ENCODE measurements around the gene PPM1H.

Gene PPM1H

GRCh38 chr12:62846491-62846890, 88.5 kb downstream of the PPM1H start:
- DNase-seq (ENCODE audit: extremely low read depth, insufficient read length): no peak
- Histone ChIP-seq H3K27me3 (replicated peaks; ENCODE audit: control insufficient read depth, insufficient read depth, low read length) (no peaks in the 10 kb centered on the region), H3K36me3 (ENCODE audit: control insufficient read depth, insufficient read depth, low read length) (no peaks in the 10 kb centered on the region), H3K4me3 (replicated peaks; ENCODE audit: low read depth, low read length) (no peak overlapping the region)
- no peak for TF ChIP-seq CTCF (IDR thresholded peaks at IDR 0.05; ENCODE audit: insufficient read depth, low read length, poor library complexity, severe bottlenecking)

GRCh38 chr12:62844915-62845314, 90.0 kb downstream of the PPM1H start:
- no peaks in the 10 kb centered on the region for H3K27me3 ChIP-seq (replicated peaks; ENCODE audit: control insufficient read depth, insufficient read depth, low read length)
- no peak for TF ChIP-seq CTCF (IDR thresholded peaks at IDR 0.05; ENCODE audit: insufficient read depth, low read length, poor library complexity, severe bottlenecking)
- no peak for DNase-seq (ENCODE audit: extremely low read depth, insufficient read length)
- H3K36me3 ChIP-seq (ENCODE audit: control insufficient read depth, insufficient read depth, low read length): no peaks in the 10 kb centered on the region
- no peak overlapping the region for H3K4me3 ChIP-seq (replicated peaks; ENCODE audit: low read depth, low read length)

- Histone ChIP-seq H3K4me3 (replicated peaks; ENCODE audit: low read depth, low read length) (no peak overlapping the region), H3K36me3 (ENCODE audit: control insufficient read depth, insufficient read depth, low read length) (no peaks in the 10 kb centered on the region), H3K27me3 (replicated peaks; ENCODE audit: control insufficient read depth, insufficient read depth, low read length) (no peaks in the 10 kb centered on the region)
- no peak for TF ChIP-seq CTCF (IDR thresholded peaks at IDR 0.05; ENCODE audit: insufficient read depth, low read length, poor library complexity, severe bottlenecking)
- DNase-seq (ENCODE audit: extremely low read depth, insufficient read length): no peak
These were observed 91.2 kb downstream of the PPM1H start for GRCh38 chr12:62843716-62844115.

- DNase-seq (ENCODE audit: extremely low read depth, insufficient read length): no peak
- Histone ChIP-seq H3K27me3 (replicated peaks; ENCODE audit: control insufficient read depth, insufficient read depth, low read length) (no peaks in the 10 kb centered on the region), H3K4me3 (replicated peaks; ENCODE audit: low read depth, low read length) (no peak overlapping the region), H3K36me3 (ENCODE audit: control insufficient read depth, insufficient read depth, low read length) (no peaks in the 10 kb centered on the region)
- no peak for TF ChIP-seq CTCF (IDR thresholded peaks at IDR 0.05; ENCODE audit: insufficient read depth, low read length, poor library complexity, severe bottlenecking)
These were observed 93.1 kb downstream of the PPM1H start for GRCh38 chr12:62841846-62842245.

- Histone ChIP-seq H3K36me3 (ENCODE audit: control insufficient read depth, insufficient read depth, low read length) (no peaks in the 10 kb centered on the region), H3K27me3 (replicated peaks; ENCODE audit: control insufficient read depth, insufficient read depth, low read length) (no peaks in the 10 kb centered on the region), H3K4me3 (replicated peaks; ENCODE audit: low read depth, low read length) (no peak overlapping the region)
- no peak for TF ChIP-seq CTCF (IDR thresholded peaks at IDR 0.05; ENCODE audit: insufficient read depth, low read length, poor library complexity, severe bottlenecking)
- DNase-seq (ENCODE audit: extremely low read depth, insufficient read length): no peak
These were observed 94.1 kb downstream of the PPM1H start for GRCh38 chr12:62840806-62841205.

All from GM06990 (cell line).